Caco-2 (cell line): ENCODE data around the gene UNK. TPM values are rescaled to one million over a fixed set of nuclear protein-coding genes. Genes with fewer than 3 reads are reported as not detected.
A peak's percentile ranks its signal among the peaks of the same experiment; 100 is the strongest.

Source experiments
- BruUV-seq: library from RNA; stranded (reverse); fragments of 400-500 nt; replicated peaks from 2 replicates; lab custom pipeline; 2021; lab: Mats Ljungman, UMichigan
- CTCF ChIA-PET: fragments of 300-600 bp; sonication (Branson Sonifier 250); formaldehyde crosslinking; loops from one replicate; lab custom pipeline; 2022; ENCODE audit warnings: antibody characterized with exemption; lab: Charles Lee
- POLR2A ChIA-PET: fragments of 300-600 bp; sonication (Branson Sonifier 250); formaldehyde crosslinking; loops from one replicate; lab custom pipeline; 2022; ENCODE audit warnings: antibody characterized with exemption; lab: Charles Lee
- DNase-seq, 2 experiments: peaks; one replicate each; pipeline versions ENCODE4 v3.0.0 to v3.0.0-alpha.2; 2020 to 2022
- H3K27me3 ChIP-seq: replicated peaks from 2 replicates; pipeline ENCODE4 v1.6.0; 2011; ENCODE audit warnings: low read length; ENCODE audit not compliant: control insufficient read depth, insufficient read depth
- H3K36me3 ChIP-seq: 2 replicates; pipeline ENCODE4 v1.5.1; 2011; ENCODE audit warnings: low read length; ENCODE audit not compliant: control insufficient read depth, insufficient read depth
- H3K4me1 ChIP-seq: fragments of 250-450 bp; sonication (Bioruptor Pico); 2 replicates; pipeline ENCODE4 v1.5.1; 2020; ENCODE audit warnings: mild to moderate bottlenecking
- H3K4me3 ChIP-seq: 2 replicates; pipeline ENCODE4 v1.5.1; 2011; ENCODE audit warnings: low read depth, mild to moderate bottlenecking, control low read depth, low read length
- H3K9me3 ChIP-seq: fragments of 250-450 bp; sonication (Bioruptor Pico); 2 replicates; pipeline ENCODE4 v1.5.1; 2020; ENCODE audit warnings: mild to moderate bottlenecking, moderate library complexity
- H3K27ac Mint-ChIP-seq: one replicate; pipeline ENCODE4 v1.8.0; 2022; ENCODE audit warnings: mixed read lengths; ENCODE audit not compliant: unreplicated experiment
- H3K27me3 Mint-ChIP-seq: one replicate; pipeline ENCODE4 v1.8.0; 2022; ENCODE audit warnings: mixed read lengths; ENCODE audit not compliant: insufficient read depth, unreplicated experiment
- H3K36me3 Mint-ChIP-seq: one replicate; pipeline ENCODE4 v1.8.0; 2022; ENCODE audit warnings: mild to moderate bottlenecking, mixed read lengths; ENCODE audit not compliant: insufficient read depth, unreplicated experiment
- H3K4me1 Mint-ChIP-seq: one replicate; pipeline ENCODE4 v1.8.0; 2022; ENCODE audit warnings: low read depth, mixed read lengths; ENCODE audit not compliant: unreplicated experiment
- H3K4me3 Mint-ChIP-seq: one replicate; pipeline ENCODE4 v1.8.0; 2022; ENCODE audit warnings: mild to moderate bottlenecking, moderate library complexity, mixed read lengths; ENCODE audit not compliant: unreplicated experiment
- H3K9me3 Mint-ChIP-seq: one replicate; pipeline ENCODE4 v1.8.0; 2022; ENCODE audit warnings: mixed read lengths; ENCODE audit not compliant: unreplicated experiment
- intact Hi-C: fragments of 100-400 bp; cut with micrococcal nuclease; formaldehyde crosslinking; loops from one replicate; pipeline ENCODE4 v1.10.0; 2022; ENCODE audit not compliant: unreplicated experiment
- total RNA-seq: library from RNA; stranded (reverse); gene quantifications from 2 replicates; pipeline ENCODE4 v1.2.3, GENCODE V29; 2022
- TF ChIP-seq, protein P1 (sequence below), 2 experiments: fragments of 200-600 bp in 1 of 2; IDR thresholded peaks; 1 replicate in 1 of 2; 2 replicates in 1 of 2; pipeline versions ENCODE4 v1.5.1 to v1.8.0; 2011 to 2022; ENCODE audit warnings: antibody characterized with exemption in 1 of 2, control low read depth in 1 of 2, inconsistent platforms in 1 of 2, low read depth in 1 of 2, low read length in 1 of 2, mild to moderate bottlenecking in 1 of 2, moderate library complexity in 1 of 2; ENCODE audit not compliant: insufficient read depth in 1 of 2, severe bottlenecking in 1 of 2, unreplicated experiment in 1 of 2

The UNK gene
- total RNA-seq, 1 experiment from 2014 or later: 33.3 TPM

GRCh38 chr17:75774991-75775668 lies 9.5 kb upstream of the UNK start:
- intact Hi-C loops: loop anchor here (1.0 kb wide), 1 partner anchor 10 kb away; the partner anchor contains the start of gene GALK1
- no peaks in the 10 kb centered on the region for H3K9me3 Mint-ChIP-seq
- BruUV-seq: no TSS peak
- peaks cover 13% of the 10 kb centered on the region for H3K4me1 ChIP-seq
- peak overlapping the region; percentile 32 for H3K4me3 Mint-ChIP-seq
- no peaks in the 10 kb centered on the region for H3K9me3 ChIP-seq
- ChIA-PET POLR2A (interaction anchor here (0.5 to 1.3 kb wide), 2 partner anchors 10 to 12 kb away, joined by 3 to 6 read pairs; partner anchors contain the start of gene GALK1), CTCF (interaction anchor here (0.6 to 1.5 kb wide), 3 partner anchors 9 to 52 kb away, joined by 3 to 4 read pairs (median 3); no protein-coding TSS in a partner anchor)
- H3K27ac Mint-ChIP-seq: peak overlapping the region; percentile 74
- peak in 1 of 2 experiments; percentile 64 for DNase-seq
- peaks cover 91% of the 10 kb centered on the region for H3K36me3 Mint-ChIP-seq
- no peaks in the 10 kb centered on the region for H3K27me3 ChIP-seq
- H3K4me1 Mint-ChIP-seq: peaks cover 30% of the 10 kb centered on the region
- TF ChIP-seq, protein P1, sequence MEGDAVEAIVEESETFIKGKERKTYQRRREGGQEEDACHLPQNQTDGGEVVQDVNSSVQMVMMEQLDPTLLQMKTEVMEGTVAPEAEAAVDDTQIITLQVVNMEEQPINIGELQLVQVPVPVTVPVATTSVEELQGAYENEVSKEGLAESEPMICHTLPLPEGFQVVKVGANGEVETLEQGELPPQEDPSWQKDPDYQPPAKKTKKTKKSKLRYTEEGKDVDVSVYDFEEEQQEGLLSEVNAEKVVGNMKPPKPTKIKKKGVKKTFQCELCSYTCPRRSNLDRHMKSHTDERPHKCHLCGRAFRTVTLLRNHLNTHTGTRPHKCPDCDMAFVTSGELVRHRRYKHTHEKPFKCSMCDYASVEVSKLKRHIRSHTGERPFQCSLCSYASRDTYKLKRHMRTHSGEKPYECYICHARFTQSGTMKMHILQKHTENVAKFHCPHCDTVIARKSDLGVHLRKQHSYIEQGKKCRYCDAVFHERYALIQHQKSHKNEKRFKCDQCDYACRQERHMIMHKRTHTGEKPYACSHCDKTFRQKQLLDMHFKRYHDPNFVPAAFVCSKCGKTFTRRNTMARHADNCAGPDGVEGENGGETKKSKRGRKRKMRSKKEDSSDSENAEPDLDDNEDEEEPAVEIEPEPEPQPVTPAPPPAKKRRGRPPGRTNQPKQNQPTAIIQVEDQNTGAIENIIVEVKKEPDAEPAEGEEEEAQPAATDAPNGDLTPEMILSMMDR (IDR thresholded peaks at IDR 0.05; ENCODE audit: insufficient read depth in 1 of 2, low read depth in 1 of 2, low read length in 1 of 2, severe bottlenecking in 1 of 2, unreplicated experiment in 1 of 2): no peak
- H3K4me3 ChIP-seq: no peak overlapping the region
- peaks cover 4% of the 10 kb centered on the region for H3K27me3 Mint-ChIP-seq
- H3K36me3 ChIP-seq: peaks cover 2% of the 10 kb centered on the region; the same call in 1 of the 2 replicates

- Mint-ChIP-seq H3K4me3 (peak overlapping the region; percentile 100), H3K4me1 (peaks cover 27% of the 10 kb centered on the region), H3K36me3 (peaks cover 85% of the 10 kb centered on the region), H3K27me3 (peaks cover 4% of the 10 kb centered on the region), H3K27ac (peak overlapping the region; percentile 74), H3K9me3 (no peaks in the 10 kb centered on the region)
- BruUV-seq: no TSS peak
- no peak for DNase-seq
- intact Hi-C loops: no loop called here
- CTCF ChIA-PET: no interaction called here
- H3K9me3 ChIP-seq: no peaks in the 10 kb centered on the region
- POLR2A ChIA-PET: interaction anchor here (0.6 to 2.0 kb wide), 4 partner anchors 8 to 79 kb away, joined by 3 to 6 read pairs (median 5); partner anchors contain the start of genes GALK1, UNK and WBP2
- H3K27me3 ChIP-seq: no peaks in the 10 kb centered on the region
- TF ChIP-seq, protein P1 (IDR thresholded peaks at IDR 0.05; ENCODE audit: insufficient read depth in 1 of 2, low read depth in 1 of 2, low read length in 1 of 2, severe bottlenecking in 1 of 2, unreplicated experiment in 1 of 2): no peak
- peaks cover 12% of the 10 kb centered on the region for H3K4me1 ChIP-seq
- peaks cover 2% of the 10 kb centered on the region; the same call in 1 of the 2 replicates for H3K36me3 ChIP-seq
- H3K4me3 ChIP-seq: no peak overlapping the region
Observed at GRCh38 chr17:75776386-75777295, 8.0 kb upstream of the UNK start.
